Fibroblast of mammary gland (primary cell): ENCODE results near the gene GNAT3.

Source experiments
- DNase-seq: peaks from one replicate; pipeline ENCODE4 v3.0.0-alpha.2; 2010; ENCODE audit warnings: low read depth
- H3K4me3 ChIP-seq: 2 replicates; pipeline ENCODE4 v1.5.1; 2011; ENCODE audit warnings: low read depth, mild to moderate bottlenecking, low read length, moderate library complexity; ENCODE audit not compliant: control insufficient read depth
- CTCF ChIP-seq: conservative IDR thresholded peaks from 2 replicates; pipeline ENCODE4 v1.5.1; 2011; ENCODE audit warnings: low read depth, low read length, inconsistent platforms; ENCODE audit not compliant: control insufficient read depth, insufficient read depth

Gene GNAT3

DNA sequence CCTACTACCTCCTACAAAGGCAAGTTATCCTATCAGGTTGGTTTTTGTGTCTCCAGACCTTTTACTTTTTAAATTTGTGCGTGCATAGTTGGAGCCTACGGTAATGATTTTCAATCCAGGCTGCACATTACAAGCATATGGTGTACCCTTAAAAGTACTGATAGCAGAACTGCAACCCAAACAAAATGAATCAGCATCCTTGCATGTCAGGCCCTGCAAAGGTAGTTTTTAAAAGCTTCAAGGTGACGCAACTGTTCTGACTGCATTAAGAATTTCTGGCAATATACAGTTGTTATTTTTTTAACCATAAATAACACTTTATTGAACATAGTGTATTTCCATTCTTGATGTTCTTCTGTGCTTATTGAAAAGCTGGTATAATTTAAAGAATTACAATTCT, 28.9 kb downstream of the GNAT3 start:
- H3K4me3 ChIP-seq, result no peak overlapping the region
- no peak for DNase-seq
- TF ChIP-seq CTCF, result no peak

DNA sequence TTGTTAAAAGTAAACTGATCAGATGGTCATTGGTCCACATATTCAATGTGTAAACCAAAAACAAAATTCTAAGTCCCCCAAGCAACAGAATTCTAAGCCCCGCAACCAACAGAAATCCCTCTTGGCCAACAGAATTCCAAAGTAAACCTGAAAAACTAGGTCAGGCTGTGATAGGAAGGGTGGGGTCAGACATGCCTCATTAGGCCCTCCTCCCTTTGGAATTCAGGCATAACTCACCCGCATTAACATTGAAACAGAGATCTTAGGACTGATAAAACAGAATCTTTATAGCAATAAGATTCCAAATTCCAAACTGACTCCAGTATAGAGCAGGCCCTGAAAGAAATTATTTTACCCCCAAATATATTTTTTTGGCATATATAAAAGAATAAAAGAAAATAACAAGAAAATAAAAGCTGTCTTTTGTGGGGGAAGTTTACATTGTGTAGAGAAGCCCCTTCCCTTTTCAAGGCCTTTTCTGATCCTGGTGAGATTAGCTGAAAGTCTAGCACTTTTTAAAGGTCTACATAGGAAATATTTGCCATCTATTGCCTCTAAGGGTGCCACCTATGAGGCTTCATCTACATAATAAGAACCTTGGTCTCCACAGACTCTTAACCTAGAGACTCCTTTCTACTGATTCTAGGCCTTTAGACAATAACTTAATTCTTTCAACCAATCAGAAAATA, 30.5 kb downstream of the GNAT3 start:
- no peak for DNase-seq
- no peak overlapping the region for H3K4me3 ChIP-seq
- no peak for TF ChIP-seq CTCF

GRCh38 chr7:80480566-80480965, 31.3 kb downstream of the GNAT3 start:
- no peak for TF ChIP-seq CTCF
- no peak for DNase-seq
- no peak overlapping the region for H3K4me3 ChIP-seq

DNA sequence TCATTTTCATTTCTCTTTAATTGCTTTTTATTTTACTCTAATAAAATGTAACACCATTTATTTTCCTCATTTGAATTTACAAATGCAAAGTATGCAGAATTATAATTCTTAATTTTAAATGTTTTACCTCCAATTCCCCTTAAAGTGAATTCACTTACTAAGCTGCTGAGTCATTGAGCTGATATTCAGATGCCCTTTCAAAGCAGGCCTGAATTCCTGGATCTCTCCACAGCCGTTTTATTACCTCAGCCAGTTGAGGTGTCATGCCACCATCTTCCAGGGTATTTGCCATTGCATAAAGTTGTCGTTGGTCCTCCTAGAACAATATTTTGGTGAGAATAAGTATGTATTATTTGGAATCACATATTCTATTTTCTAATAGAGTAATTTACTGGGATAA, 33.2 kb downstream of the GNAT3 start:
- TF ChIP-seq CTCF, result no peak
- peak; percentile 54 for DNase-seq
- no peak overlapping the region for H3K4me3 ChIP-seq

DNA sequence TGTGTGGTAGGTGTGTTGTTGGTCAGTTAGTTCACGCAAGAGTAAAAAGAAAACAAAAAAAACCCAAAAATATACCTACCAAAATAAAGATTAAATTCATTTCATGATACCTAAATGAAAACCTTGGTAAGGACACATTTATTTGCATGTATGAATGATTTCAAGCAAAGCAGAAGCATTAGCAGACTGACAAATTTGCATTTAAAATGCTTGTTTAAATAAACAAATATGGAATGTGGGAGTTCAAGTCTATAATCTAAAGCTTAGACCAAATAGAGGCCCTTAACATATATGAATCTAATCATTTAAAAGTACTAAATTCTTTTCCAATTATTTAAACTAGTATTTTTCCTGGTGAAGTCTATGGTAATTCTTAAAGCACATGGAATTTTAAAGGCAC, 35.8 kb downstream of the GNAT3 start:
- DNase-seq, result no peak
- no peak for TF ChIP-seq CTCF
- H3K4me3 ChIP-seq, result no peak overlapping the region

DNA sequence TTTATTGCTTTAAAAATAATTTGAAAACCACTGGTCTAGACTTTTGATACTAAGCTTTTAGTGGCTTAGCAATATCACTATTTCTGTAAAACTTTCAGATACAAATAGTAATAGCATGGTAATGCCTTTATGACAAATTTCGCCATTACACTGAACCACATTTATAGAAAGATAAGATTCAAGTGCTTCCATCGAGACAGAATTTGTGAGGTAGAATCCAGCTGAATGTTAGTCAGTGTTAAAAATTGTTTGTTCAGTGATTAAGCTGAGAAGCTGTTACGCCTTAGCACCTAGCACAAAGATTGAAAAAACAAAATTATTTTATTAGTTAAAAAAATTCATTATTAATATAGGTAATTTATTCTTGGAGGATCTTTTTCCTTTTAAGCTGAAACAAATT, 36.5 kb downstream of the GNAT3 start:
- no peak overlapping the region for H3K4me3 ChIP-seq
- TF ChIP-seq CTCF, result no peak
- DNase-seq, result no peak

- DNase-seq, result no peak
- H3K4me3 ChIP-seq, result no peak overlapping the region
- no peak for TF ChIP-seq CTCF
Observed at GRCh38 chr7:80473751-80474150, 38.1 kb downstream of the GNAT3 start.
